GM18526 (cell line): ENCODE data around the gene TMEM190.

Experiments used
- POLR2A ChIP-seq: IDR thresholded peaks from 3 replicates; pipeline ENCODE4 v1.6.1; 2011; ENCODE audit not compliant: insufficient read length; ENCODE audit errors: extremely low read depth

The TMEM190 gene

GRCh38 chr19:55362174-55362989 is 14.2 kb upstream of the TMEM190 start:
- TF ChIP-seq POLR2A, result no peak

- TF ChIP-seq POLR2A, result no peak
Observed at GRCh38 chr19:55362990-55363716, 13.5 kb upstream of the TMEM190 start, which contains the start of gene GARIN5B. Gene GARIN5B, minus strand, starts transcription at chr19:55363260. Its CDS starts 194 bp downstream, at chr19:55363066.

- no peak for TF ChIP-seq POLR2A
Observed at GRCh38 chr19:55365245-55365644, 11.4 kb upstream of the TMEM190 start.

- TF ChIP-seq POLR2A, result no peak
Observed at GRCh38 chr19:55365964-55366363, 10.7 kb upstream of the TMEM190 start.

GRCh38 chr19:55366790-55367189 is 9.8 kb upstream of the TMEM190 start:
- no peak for TF ChIP-seq POLR2A

- TF ChIP-seq POLR2A, result no peak
Observed at GRCh38 chr19:55368106-55368505, 8.5 kb upstream of the TMEM190 start.

- TF ChIP-seq POLR2A, result no peak
Observed at GRCh38 chr19:55368701-55369563, 7.7 kb upstream of the TMEM190 start.

GRCh38 chr19:55369653-55370304 is 6.8 kb upstream of the TMEM190 start:
- no peak for TF ChIP-seq POLR2A

- TF ChIP-seq POLR2A, result no peak
Observed at GRCh38 chr19:55370305-55370988, 6.2 kb upstream of the TMEM190 start, which contains the start of gene IL11. Gene IL11, minus strand, starts transcription at chr19:55370463. Its CDS starts 153 bp downstream, at chr19:55370310.

GRCh38 chr19:55372316-55373081 is 4.1 kb upstream of the TMEM190 start:
- no peak for TF ChIP-seq POLR2A

GRCh38 chr19:55373306-55373992 is 3.2 kb upstream of the TMEM190 start:
- no peak for TF ChIP-seq POLR2A

- TF ChIP-seq POLR2A, result no peak
Observed at GRCh38 chr19:55373993-55374757, 2.5 kb upstream of the TMEM190 start.

- no peak for TF ChIP-seq POLR2A
Observed at GRCh38 chr19:55377356-55378131, 918 bp downstream of the TMEM190 start.
